ENCODE measurements around the gene HSFY1. TPM values are rescaled to one million over a fixed set of nuclear protein-coding genes. Genes with fewer than 3 reads are reported as not detected.

The HSFY1 gene
- total RNA-seq, result not detected in 2 replicates

DNA sequence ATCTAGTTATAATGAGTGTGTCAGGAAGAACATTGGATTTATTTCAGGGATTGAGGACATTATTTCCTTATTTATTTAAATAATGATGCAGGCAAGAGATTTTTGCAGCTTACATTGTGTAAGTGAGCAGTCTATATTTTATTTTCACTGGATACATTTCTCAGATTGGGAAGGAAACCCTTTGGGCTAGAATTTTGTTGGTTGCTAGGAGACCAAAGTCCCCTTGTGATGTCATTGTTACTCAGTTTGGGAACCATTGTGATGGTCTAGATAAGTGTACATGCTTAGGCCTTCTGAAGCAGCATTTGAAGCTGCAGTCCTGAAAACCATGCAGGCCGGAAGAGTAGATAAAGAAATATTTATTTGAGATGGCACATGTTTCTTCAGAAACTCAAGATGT, at the start of gene HSFY1:
Gene HSFY1 (plus strand): TSS at position 301 of the 400 bp plus-strand sequence. CDS start 68 bp downstream, at position 369.

Other genes with a start within 250 kb of the HSFY1 start
- not detected in 2 replicates for gene HSFY2, start 227.0 kb downstream of the HSFY1 start, total RNA-seq

Measured in endothelial cell of coronary artery (primary cell).